Hepatocyte (in vitro differentiated cells): Measurements from ENCODE around the gene FNDC3B.

ENCODE experiments used
- CTCF ChIP-seq: fragments of 200-600 bp; sonication (generic); IDR thresholded peaks from 2 replicates; pipeline ENCODE4 v1.5.1; 2016; ENCODE audit warnings: antibody characterized with exemption, mild to moderate bottlenecking; ENCODE audit not compliant: poor library complexity
- EZH2 ChIP-seq: fragments of 200-600 bp; sonication (generic); IDR thresholded peaks from 2 replicates; pipeline ENCODE4 v1.6.1; 2016; ENCODE audit warnings: antibody characterized with exemption, mild to moderate bottlenecking, borderline replicate concordance
- EZH2phosphoT487 ChIP-seq: fragments of 200-600 bp; sonication (generic); IDR thresholded peaks from one replicate; pipeline ENCODE4 v1.6.1; 2018; ENCODE audit warnings: antibody characterized with exemption, mild to moderate bottlenecking, low read depth, moderate library complexity; ENCODE audit not compliant: unreplicated experiment, severe bottlenecking

DNA sequence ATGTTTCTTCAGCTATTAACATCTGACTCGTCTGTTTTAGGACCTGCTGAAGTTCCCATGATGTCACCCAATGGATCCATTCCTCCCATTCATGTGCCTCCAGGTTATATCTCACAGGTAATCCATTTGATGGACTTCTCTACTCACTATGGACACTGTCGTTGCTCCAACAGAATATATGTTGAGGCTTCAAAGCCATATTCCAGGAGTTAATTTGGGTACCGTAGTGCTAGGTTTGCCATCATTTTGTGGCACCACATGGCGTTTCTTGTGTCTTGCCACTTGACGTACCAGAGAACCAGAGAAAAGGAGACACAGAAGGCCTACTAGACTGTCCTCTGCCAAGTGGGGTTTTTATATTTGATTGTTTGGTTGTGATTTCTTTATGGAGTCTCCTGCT lies 187.5 kb downstream of the FNDC3B start:
- TF ChIP-seq CTCF (no peak), EZH2 (no peak), EZH2phosphoT487 (no peak)
